A172 (cell line): ENCODE data around the gene KSR1. TPM values are rescaled to one million over a fixed set of nuclear protein-coding genes. Genes with fewer than 3 reads are reported as not detected.

ENCODE experiments used
- DNase-seq: peaks from one replicate; pipeline ENCODE4 v3.0.0-alpha.2; 2015; ENCODE audit warnings: low spot score
- total RNA-seq: library from RNA; depleted of rRNA; stranded (reverse); fragments of >200 nt; shearing (Covaris generic); gene quantifications from 2 replicates; pipeline ENCODE4 v1.2.3, GENCODE V29; 2014

KSR1 gene
- total RNA-seq, 1 experiment from 2014 or later: 2.9 TPM

DNA sequence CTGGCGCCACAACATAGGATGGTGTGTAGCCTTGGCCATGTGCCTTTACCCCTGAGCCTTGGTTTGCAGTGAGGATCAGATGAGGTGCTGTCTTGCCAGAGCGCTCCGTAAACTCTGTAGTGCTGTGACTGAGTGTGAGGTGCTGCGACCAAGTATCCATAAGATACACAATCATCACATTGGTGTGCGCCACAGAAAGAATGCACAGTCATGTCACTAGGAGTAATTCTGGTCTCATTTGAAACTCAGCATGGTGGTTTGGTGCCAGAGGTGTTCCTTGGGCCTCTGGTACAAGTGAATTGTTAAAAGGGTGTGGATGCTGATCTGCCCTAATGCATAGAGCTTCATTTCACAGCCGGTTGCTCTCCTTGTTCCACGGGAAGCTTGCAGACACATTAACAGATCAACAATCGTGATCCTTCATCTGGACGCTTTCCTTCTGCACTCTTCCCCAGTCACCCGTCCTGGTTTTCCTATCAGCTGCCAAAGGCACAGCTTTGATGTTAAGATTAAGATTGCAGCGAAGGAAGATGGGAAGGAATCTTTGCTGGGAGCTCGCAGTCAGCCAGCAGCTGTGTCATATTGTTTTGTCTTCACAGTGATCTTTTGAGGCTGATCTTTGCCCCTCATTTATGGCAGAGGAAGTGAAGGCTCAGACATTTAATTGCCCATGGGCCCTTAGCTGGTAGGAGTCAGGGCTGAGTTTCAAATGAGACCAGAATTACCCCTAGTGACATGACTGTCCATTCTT lies 79.1 kb downstream of the KSR1 start:
- DNase-seq: no peak

DNA sequence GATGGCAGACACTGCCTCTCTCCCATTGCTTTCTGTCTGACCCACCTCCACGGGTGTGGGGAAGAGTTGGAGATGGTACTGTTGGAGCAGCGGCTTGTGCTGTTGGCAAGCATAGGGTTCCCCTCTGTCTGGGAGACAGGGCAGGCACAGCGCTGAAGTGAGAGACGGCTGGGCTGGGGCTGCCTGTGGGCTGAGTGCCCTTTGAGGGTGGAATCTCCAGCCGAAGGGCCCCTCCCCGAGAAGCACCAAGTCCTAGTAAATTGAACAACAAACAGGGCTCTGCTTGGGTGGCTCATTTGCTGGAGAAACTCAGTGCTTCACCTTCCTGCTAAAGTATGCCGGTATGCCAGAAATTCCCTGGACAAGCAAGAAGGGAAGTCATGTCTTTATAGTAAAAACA lies 79.7 kb downstream of the KSR1 start:
- DNase-seq: no peak

DNA sequence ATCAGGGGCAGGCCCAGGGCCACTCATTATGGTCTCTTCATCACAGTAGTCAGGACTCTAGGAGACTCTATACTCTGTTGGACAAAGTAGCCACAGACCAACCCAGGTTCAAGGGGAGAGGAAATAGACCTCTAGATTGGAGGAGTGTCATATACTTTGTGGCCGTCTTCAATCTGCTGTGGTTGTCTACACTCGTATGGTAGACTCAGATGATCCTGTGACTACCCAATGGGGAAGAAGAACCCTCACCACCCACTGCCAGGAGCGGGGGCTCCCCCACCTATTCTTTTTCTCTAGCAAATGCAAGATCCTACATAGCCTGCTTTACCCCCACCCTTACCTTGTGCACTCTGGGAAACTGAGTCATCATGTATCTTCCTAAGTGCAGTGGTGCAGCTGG lies 80.5 kb downstream of the KSR1 start:
- no peak for DNase-seq

DNA sequence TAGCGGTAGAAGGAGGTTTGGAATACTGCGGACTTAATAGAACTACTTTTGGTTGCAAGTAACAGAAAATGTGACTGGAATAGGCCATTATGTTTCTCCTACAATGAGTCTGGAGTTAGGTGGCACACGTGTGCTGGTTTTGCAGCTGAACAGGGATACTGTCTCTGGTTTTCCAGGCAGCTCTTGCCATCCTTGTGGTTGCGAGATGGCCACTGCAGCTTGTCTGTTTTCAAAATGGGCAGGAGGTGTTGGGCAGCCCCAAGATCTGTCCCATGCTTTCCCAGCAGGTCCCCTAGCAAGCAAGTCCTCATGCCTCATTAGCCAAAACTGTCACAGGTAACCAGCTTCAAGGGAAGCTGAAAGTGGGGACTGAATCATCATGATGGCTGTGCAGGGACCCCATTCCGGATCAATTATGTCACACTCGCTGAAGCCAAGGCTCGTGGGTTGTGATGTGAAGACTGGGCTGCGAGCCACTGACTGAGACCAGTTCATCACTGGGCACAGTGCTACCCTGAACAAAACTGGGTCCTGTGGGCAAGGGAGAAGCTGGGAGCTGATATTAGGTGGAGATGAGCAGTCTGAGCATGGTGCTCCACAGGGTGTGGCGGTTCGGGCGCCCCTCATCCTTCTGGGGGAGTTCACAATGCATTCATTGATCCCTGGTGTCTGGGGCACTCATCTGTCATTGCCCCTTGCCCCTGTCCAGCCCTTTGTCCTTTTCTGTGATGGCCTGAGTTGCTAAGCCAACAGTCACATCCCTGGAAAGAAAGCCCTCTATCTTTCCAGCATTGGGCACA lies 82.1 kb downstream of the KSR1 start:
- no peak for DNase-seq

DNA sequence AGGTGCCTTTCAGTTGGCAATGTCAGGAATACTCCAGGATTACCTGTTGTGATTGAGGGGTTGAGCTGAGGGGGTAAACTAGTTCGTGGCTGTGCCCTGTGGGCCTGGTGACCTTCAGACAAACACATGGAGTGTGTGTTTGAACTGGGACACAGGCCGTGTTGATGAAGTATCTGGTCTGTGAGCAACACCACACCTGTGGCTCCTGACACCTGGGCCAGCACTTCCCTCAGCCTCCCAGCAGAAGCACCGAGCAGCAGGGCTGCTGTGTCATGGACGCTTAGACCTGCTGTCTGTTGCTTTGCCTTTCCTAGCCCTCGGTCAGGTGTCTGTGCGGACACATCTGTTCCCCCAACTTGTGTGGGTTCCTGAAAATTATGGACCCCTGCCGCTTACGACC lies 82.9 kb downstream of the KSR1 start:
- no peak for DNase-seq

DNA sequence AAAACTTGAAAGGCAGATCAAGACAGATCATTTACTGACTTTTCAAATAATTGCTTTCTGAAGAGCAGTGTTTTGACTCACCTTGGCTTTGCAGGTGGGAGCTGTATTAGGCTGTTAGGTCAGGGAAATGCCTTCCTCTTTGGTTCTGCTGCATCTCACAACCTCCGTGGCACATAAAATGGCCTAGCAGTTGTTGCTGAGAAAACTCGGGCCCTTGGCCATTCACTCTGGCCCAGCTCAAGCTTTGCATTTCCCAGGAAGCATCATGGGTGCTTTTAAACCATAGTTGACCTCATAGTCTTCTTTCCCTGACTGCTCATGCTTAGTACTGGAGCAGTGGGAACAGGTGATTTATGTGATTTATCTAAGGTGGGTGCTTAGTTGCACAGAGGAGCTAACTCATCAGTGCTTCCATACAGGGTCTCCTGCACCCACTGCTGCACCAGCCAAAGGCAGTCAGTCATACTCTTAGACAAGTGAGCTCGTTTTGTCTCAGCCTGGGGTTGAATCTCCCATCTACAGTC lies 83.6 kb downstream of the KSR1 start:
- no peak for DNase-seq

DNA sequence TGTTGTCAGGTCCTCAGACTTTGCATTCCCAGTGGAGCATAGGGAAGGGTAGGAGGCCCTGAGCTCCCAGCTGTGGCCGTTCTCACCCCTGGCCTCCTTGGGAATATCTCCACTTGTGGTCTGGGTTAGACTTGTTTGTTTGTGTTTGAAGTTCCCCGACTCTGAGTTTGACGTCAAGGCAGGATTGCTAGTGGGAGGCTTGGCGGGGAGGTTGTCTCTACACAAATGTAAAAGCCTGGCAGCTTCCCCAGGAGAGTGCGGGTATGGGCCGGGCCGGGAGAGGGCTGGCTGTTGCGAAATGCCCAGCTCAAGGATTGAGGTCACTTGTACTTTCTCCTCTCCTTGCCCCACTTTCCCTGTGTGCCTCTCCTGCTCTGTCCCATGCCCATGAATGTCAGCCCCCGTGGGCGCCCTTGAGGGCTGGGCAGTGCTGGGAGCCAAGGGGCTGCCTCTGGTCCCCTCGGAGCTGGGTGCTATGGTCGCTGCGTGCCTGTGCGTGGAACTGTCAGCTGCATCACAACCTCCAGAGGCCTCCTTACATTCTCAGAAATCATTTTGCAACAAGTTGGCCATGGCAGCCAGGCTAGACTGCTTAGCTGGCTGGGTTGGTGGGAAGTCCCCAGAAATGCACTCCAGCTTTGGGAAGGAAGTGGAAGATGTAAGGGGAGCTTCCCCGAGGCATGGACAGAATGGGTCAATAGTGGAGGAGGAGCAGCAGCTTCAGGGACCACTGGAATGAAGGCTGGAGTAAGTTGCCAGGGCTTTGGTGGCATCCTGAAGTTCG lies 84.3 kb downstream of the KSR1 start:
- peak; percentile 62 for DNase-seq

DNA sequence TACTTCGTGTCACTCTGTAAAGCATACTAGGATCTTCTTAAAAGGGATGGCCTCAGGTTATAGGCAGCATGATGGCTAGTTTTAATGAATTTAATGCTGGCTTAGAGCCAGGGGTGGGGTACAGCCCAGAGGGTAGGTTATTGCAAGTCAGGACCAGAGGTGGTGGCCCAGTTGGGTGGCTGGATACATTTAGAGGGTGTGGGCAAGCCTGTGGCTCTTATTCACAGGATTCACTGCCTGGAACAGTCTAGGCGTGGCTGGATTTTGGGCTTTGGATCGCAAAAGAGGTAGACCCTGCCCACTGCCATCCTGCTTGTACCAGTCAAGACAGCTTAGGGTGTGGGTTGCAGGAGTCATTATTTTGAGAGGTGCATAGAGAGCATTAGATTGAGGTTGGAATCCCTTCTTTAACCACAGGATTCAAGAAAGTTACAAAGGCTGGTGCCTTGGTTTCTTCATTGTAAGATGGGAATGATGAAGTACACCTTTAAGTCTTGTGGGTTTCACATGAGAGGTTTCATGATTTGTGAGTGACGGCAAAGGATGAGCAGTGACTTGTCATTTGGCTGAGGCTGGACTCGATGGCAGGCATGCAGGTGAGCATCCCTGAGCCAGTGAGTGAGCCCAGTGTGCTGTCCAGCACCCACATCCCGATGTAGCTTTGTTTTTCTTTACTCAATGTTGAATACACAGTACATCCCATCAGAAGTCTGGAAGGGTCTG lies 85.2 kb downstream of the KSR1 start:
- DNase-seq: no peak

DNA sequence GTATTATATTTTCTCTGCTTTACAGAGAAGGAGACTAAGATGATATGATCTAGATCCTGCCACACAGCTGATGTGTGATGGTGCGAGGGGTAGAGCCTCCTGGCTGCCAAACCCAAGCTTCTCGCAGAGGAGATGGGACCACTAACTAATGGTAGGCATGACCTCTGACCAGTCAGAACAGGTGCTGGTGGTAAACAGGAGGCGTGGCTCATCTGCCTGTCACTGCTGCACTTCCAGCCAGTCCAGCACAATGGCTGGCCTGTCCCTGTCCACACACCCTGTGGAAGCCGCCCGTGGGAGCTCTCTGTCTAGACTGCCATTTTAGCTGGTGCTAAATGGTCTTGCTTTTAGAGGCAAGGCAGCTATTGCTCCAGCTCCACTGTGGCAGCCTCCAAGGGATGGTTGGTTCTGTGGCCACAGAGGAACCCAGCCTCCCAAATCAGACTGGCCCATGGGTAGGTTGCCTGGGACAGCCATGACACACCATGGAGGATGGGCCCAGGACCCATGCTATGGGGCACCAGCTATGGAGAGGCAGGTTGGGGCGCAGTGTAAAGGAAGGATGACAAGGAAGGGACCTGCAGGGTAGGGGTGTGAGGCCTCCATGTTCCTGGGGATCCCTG lies 86.7 kb downstream of the KSR1 start:
- no peak for DNase-seq

DNA sequence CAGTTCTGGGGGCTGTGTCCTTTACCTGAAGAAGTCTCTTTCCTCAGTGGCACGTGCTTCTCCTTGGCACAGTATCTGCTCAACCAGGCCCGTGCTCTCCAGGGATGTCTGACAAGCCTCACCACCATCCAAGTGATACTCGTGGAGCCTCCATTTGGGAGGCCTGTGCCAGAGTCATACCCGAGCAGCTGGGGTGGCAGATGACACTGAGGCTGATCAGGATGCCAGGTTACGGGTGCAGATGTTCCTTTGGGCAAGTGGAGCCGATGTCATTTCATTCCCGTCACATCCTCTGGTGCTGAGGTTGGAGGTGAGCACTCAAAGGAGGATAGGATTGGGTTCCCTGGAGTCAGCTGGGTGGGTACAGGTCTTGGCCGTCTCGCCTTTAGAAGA lies 87.2 kb downstream of the KSR1 start:
- no peak for DNase-seq

DNA sequence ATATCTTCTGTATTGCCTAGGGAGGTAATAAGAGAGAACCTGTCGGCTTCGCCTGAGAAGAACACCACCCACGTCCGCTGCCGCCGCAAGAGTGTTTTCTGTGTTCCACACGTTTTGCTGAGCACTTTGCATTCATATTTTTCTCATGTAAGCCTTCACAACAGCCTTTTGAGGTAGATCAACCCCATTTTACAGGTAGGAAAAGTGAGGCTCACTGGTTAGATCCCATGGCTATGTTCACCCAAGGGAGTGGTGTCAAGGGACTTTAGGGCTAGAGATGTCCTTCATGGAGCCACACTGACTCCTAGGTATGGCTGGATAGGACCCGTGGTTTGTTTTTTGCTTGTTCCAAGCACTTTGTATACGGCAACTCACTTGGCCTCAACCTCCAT lies 87.7 kb downstream of the KSR1 start:
- DNase-seq: no peak

DNA sequence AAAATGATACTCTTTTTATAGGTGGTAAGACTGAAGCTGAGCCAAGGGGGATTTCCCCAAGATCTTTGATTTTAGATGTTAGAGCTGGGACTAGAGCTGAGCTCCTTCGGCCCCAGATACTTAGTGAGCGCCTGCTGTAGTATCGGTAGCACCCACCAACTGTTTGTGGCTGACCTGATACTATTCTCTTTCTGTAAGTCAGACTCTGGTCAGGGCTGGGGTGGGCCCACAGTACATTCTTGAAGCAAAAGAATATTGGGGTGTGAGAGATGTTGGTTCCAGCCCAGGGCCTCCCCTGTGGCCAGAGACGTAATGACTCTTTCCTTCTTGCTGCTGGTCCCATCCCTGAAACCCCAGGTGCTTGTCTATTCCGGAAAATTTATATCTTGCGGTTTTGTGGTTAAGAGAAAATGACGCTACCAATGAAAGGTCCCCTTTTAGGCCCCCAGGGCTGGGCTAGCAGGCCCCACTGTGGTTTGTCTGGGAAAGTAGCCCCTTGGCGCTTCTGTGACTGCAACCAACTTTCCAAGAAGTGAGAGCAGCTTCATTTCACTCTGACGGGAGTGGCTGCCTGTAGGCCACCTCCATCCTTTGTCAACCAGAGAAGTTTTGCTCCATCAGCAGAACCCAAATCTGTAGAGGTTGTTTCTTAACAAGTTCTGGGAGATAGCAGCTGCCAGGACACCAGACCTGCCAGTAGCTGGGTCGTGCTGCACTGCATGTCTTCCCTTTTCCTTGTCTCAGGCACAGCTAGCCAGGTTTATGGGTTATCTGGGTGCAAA lies 88.3 kb downstream of the KSR1 start:
- DNase-seq: peak; percentile 88

DNA sequence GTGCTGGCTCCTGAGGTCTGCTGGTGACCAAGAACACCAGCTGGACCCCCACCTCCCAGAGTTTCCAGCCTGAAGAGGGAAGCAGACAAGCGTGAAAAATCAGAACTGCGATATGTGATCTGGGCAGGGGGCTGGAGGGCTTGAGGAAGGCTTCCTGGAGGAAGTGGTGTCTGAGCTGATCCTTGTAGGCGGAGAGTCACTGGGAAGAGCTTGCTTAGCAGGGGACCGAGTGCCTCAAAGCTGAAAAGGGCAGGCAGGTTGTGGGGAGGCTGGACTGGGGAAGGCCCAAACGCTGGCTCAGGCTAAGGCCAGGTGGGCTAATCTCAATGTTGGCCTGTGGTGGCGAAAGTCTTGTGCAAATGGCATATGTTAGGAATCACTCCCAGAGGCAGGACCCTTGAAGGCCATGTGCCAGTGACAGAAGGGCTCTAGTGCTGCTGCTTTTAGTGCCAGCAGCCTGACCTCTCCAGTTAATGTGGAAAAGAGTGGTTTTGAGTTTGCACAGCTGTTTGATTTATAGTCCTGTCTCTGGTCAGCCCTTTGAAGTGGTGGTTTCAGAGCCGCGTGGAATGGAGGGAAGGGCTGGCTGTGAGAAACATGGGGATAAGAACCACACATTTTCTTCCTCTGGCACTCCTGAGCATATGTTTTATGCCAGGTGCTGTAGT lies 89.4 kb downstream of the KSR1 start:
- peak; percentile 76 for DNase-seq

DNA sequence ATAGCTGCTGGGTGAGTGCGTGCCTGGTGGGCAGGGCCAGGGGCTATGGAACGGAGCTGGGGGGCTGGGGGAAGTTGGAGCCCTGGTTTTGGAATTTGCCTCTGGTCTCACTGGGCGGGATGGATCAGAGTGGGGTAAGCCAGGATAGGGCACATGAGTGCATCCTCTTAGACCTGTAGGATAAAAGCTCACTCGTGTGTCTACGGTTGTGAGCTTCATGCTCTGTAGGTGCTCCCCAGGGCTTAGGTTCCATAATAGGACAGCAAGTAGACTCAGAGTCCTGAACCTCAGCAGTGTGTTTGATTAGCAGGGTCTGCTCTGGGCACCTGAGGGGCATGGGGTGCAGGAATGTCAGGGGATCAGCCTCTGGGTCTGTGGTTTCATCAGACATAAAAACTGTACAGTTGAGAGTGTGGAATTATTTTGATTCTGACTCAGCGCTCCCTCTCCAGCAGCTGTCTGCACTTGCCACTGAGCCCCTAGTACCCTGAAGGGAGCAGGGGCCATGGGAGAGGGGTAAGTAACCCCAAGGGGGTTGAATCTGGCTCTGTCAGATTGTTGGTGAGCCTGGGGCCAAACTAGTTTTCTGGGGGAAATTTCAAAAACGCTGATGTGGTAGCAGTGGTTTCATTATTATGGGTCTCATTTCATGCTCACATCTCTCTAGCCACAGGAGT lies 90.5 kb downstream of the KSR1 start:
- DNase-seq: peak; percentile 42

DNA sequence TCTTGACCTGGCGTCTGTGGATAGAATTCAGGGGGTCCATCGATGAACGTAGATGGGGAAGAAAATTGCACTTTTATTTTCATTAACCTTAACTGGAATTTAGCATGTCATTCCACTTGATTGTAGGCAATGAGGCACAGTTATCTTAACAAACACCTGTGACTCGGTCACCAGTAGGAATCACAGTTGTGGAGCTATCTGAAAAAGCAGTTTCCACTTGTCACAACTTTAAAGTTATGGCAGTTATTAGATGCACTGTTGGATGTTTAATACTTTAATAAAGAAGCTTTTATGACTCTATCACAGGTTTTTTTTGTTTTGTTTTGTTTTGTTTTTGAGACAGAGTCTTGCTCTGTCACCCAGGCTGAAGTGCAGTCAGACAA lies 91.0 kb downstream of the KSR1 start:
- DNase-seq: no peak

DNA sequence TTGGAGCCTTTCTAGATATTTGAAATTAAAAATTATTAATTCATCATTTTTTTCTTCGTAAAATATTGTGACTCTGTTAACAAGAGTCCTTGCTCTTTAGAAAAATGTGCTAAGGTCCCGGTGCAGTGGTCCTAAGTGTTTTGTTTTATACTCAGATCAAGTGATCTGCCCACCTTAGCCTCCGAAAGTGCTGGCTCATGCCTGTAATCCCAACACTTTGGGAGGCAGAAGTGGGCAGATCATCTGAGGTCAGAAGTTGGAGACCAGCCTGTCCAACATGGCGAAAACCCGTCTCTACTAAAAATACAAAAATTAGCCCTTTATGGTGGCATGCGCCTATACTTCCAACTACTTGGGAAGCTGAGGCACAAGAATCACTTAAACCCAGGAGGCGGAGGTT lies 92.1 kb downstream of the KSR1 start:
- no peak for DNase-seq

DNA sequence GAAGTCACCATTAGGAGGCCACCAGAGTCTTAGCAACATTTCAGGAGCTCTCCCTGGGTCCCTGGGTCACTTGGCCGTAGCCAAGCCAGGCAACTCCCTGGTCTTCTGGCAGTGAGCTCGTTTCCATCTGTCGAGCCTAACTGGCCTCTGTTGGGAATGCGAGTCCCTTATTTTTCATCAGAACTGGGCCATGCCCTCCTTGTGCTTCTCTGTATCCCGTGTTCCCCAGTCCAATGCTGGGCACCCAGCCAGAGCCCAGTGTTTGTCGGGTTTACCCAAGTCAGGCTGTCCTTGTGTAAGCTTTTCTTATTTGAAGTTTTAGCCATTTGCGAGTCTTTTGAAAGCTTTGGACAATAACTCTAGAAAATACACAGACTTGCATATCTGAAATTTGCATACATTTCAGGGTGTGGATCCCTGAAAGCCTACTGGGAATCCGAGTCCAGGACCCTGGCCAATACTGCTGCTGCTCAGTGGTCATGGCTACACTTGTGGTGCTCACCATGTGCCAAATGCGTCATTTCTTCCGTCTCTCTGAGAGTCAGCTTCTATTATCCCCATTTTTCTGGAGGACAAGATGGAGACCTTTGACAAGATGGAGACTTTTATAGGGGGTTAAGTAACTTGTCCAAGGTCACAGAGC lies 93.1 kb downstream of the KSR1 start:
- no peak for DNase-seq

DNA sequence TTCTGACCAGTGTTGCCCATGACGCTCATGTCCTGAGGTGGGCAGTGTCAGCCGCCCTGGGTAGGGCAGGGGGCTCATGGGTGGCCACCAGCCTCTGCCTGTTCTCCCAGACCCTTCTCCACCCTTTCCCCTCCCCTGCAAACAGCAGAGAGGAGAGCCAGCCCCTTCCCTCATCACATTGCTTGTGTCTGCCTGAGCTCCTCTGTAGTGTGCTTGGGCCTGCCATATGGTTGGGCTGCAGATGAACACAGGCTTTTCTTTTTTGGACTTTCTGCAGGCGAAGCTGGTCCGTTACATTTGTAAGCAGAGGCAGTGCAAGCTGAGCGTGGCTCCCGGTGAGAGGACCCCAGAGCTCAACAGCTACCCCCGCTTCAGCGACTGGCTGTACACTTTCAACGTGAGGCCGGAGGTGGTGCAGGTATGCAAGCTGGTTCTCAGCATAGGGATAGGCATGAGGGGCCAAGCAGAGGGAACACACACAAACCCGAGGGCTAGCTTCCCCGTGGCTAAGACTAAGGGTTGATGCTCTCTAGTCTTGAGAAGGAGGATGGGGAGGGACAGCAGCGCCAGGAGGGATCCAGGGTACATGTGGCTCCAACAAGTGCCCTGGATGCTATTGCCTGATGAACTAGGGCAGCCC lies 94.2 kb downstream of the KSR1 start:
- no peak for DNase-seq
